Measurements from ENCODE around the gene TSPAN18. TPM values are rescaled to one million over a fixed set of nuclear protein-coding genes. Genes with fewer than 3 reads are reported as not detected.

TSPAN18 gene
- polyA plus RNA-seq, 1 experiment, result 0.98 TPM

DNA sequence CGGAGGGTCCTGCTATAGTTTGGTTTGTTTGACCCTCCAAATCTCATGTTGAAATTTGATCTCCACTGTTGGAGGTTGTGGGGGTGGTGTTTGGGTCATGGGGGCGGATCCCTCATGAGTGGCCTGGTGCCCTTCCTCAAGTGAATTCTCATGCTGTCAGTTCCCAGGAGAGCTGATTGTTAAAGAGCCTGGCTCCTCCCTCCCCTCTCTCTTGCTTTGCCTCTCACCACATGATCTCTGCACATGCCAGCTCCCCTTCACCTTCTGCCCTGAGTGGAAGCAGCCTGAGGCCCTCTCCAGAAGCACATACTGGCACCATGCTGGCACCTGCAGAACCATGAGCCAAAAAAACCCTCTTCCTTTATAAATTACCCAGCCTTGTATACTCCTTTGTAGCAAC is 7.1 kb downstream of the TSPAN18 start:
- Histone ChIP-seq H3K27me3 (ENCODE audit: control insufficient read depth, insufficient read depth, low read length) (peaks cover 44% of the 10 kb centered on the region), H3K9me3 (ENCODE audit: control insufficient read depth, insufficient read depth, low read length) (no peaks in the 10 kb centered on the region), H3K27ac (ENCODE audit: low read depth, low read length) (no peak overlapping the region), H3K4me3 (ENCODE audit: low read depth, low read length) (no peak overlapping the region)
- TF ChIP-seq, protein P1, sequence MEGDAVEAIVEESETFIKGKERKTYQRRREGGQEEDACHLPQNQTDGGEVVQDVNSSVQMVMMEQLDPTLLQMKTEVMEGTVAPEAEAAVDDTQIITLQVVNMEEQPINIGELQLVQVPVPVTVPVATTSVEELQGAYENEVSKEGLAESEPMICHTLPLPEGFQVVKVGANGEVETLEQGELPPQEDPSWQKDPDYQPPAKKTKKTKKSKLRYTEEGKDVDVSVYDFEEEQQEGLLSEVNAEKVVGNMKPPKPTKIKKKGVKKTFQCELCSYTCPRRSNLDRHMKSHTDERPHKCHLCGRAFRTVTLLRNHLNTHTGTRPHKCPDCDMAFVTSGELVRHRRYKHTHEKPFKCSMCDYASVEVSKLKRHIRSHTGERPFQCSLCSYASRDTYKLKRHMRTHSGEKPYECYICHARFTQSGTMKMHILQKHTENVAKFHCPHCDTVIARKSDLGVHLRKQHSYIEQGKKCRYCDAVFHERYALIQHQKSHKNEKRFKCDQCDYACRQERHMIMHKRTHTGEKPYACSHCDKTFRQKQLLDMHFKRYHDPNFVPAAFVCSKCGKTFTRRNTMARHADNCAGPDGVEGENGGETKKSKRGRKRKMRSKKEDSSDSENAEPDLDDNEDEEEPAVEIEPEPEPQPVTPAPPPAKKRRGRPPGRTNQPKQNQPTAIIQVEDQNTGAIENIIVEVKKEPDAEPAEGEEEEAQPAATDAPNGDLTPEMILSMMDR (IDR thresholded peaks at IDR 0.05; ENCODE audit: low read depth, low read length), result no peak
- no peak for DNase-seq (ENCODE audit: low read depth, low spot score)
- CTCF ChIA-PET, result interaction anchor here (1.2 kb wide), 1 partner anchor 177 kb away, joined by 4 read pairs; no protein-coding TSS in a partner anchor
- POLR2A ChIA-PET, result no interaction called here

GRCh38 chr11:44734843-44735381 is 8.2 kb downstream of the TSPAN18 start:
- Histone ChIP-seq H3K27me3 (ENCODE audit: control insufficient read depth, insufficient read depth, low read length) (peaks cover 38% of the 10 kb centered on the region), H3K4me3 (ENCODE audit: low read depth, low read length) (no peak overlapping the region), H3K27ac (ENCODE audit: low read depth, low read length) (no peak overlapping the region), H3K9me3 (ENCODE audit: control insufficient read depth, insufficient read depth, low read length) (no peaks in the 10 kb centered on the region)
- TF ChIP-seq, protein P1 (IDR thresholded peaks at IDR 0.05; ENCODE audit: low read depth, low read length), result no peak
- ChIA-PET CTCF (no interaction called here), POLR2A (no interaction called here)
- DNase-seq (ENCODE audit: low read depth, low spot score), result no peak

GRCh38 chr11:44736791-44737190 is 10.0 kb downstream of the TSPAN18 start:
- Histone ChIP-seq H3K27me3 (ENCODE audit: control insufficient read depth, insufficient read depth, low read length) (peaks cover 39% of the 10 kb centered on the region), H3K9me3 (ENCODE audit: control insufficient read depth, insufficient read depth, low read length) (no peaks in the 10 kb centered on the region), H3K4me3 (ENCODE audit: low read depth, low read length) (no peak overlapping the region), H3K27ac (ENCODE audit: low read depth, low read length) (no peak overlapping the region)
- ChIA-PET POLR2A (interaction anchor here (0.5 kb wide), 1 partner anchor 171 kb away, joined by 4 read pairs; no protein-coding TSS in a partner anchor), CTCF (interaction anchor here (1.1 to 1.5 kb wide), 2 partner anchors 40 to 175 kb away, joined by 3 to 5 read pairs; no protein-coding TSS in a partner anchor)
- TF ChIP-seq, protein P1 (IDR thresholded peaks at IDR 0.05; ENCODE audit: low read depth, low read length), result no peak
- no peak for DNase-seq (ENCODE audit: low read depth, low spot score)

DNA sequence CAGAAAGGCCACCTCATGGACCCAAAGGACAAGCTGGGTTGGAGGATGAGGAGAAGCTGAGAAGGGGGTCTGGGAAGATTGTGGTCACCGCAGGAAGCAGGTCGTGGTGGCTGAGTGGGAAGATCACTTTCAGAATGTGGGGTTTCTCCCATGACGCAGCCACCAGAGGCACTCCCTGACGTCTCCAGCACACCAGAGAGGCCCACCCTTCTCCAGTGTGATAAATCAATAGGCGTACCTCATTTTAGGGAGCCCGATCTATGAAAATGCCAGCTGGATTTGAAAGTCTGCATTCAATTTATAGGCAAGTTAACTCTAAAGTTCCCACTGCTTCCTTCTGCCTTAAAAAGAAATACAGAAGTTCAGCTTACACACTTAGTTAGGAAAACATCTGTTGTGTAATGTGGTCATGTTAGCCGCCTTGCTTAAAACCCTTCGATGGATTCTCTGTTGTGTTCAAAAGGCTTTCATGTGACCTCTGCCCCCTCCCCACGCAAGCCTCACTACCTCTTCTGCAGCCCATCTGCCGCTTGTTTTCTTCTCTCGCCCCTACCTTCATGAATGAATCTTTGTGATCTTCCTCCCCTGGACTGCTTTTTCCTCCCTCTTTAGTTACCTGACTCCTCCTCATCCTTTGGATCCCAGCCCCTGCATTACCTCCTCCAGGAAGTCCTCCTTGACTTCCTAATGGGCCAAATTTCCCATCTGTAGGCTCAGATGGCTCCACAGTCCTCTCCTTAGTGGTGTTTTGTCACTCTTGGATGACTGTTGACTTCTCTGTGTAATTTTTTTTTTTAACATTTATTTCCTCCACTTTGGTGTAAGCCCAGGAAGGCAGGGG is 10.7 kb downstream of the TSPAN18 start:
- ChIA-PET CTCF (interaction anchor here (1.1 to 1.5 kb wide), 3 partner anchors 38 to 174 kb away, joined by 3 to 5 read pairs (median 4); no protein-coding TSS in a partner anchor), POLR2A (interaction anchor here (0.5 kb wide), 1 partner anchor 170 kb away, joined by 4 read pairs; no protein-coding TSS in a partner anchor)
- TF ChIP-seq, protein P1 (IDR thresholded peaks at IDR 0.05; ENCODE audit: low read depth, low read length), result no peak
- Histone ChIP-seq H3K4me3 (ENCODE audit: low read depth, low read length) (no peak overlapping the region), H3K9me3 (ENCODE audit: control insufficient read depth, insufficient read depth, low read length) (no peaks in the 10 kb centered on the region), H3K27me3 (ENCODE audit: control insufficient read depth, insufficient read depth, low read length) (peaks cover 35% of the 10 kb centered on the region), H3K27ac (ENCODE audit: low read depth, low read length) (no peak overlapping the region)
- DNase-seq (ENCODE audit: low read depth, low spot score), result no peak

- peaks cover 34% of the 10 kb centered on the region for H3K27me3 ChIP-seq (ENCODE audit: control insufficient read depth, insufficient read depth, low read length)
- no peaks in the 10 kb centered on the region for H3K9me3 ChIP-seq (ENCODE audit: control insufficient read depth, insufficient read depth, low read length)
- no peak for DNase-seq (ENCODE audit: low read depth, low spot score)
- no peak overlapping the region for H3K4me3 ChIP-seq (ENCODE audit: low read depth, low read length)
- no peak overlapping the region for H3K27ac ChIP-seq (ENCODE audit: low read depth, low read length)
- TF ChIP-seq, protein P1 (IDR thresholded peaks at IDR 0.05; ENCODE audit: low read depth, low read length), result no peak
- ChIA-PET POLR2A (no interaction called here), CTCF (no interaction called here)
These were observed 12.0 kb downstream of the TSPAN18 start for GRCh38 chr11:44738791-44739190.
